Measurements from ENCODE around the gene CDC42BPB. TPM values are rescaled to one million over a fixed set of nuclear protein-coding genes. Genes with fewer than 3 reads are reported as not detected.

The CDC42BPB gene
- total and polyA plus RNA-seq, 2 of the 13 experiments (the other 11 are each of a cell fraction or from before 2014, with no cell fraction given), result 19.7 to 32.3 TPM

- ChIA-PET CTCF (ENCODE audit: low intra/inter-chr PET ratio, low total read pairs) (no interaction called here), POLR2A (interaction anchor here (0.6 kb wide), 1 partner anchor 32 kb away, joined by 4 read pairs; no protein-coding TSS in a partner anchor)
- Histone ChIP-seq H3K27ac (ENCODE audit: extremely low read length, insufficient read depth, low read length) (no peak overlapping the region), H3K4me2 (ENCODE audit: low read depth, low read length) (no peak overlapping the region), H4K20me1 (ENCODE audit: insufficient read depth, low read length) (no peaks in the 10 kb centered on the region), H3K4me1 (ENCODE audit: insufficient read depth, low read length) (peaks cover 87% of the 10 kb centered on the region), H3K36me3 (replicated peaks in 1 of 2; ENCODE audit: control insufficient read depth in 1 of 2, insufficient read depth in 2 of 2, low read length in 2 of 2) (no peaks in the 10 kb centered on the region), H3K9me3 (ENCODE audit: low read length) (no peaks in the 10 kb centered on the region), H2AFZ (ENCODE audit: low read length) (no peak overlapping the region), H3K4me3 (replicated peaks in 1 of 3; ENCODE audit: insufficient read depth in 1 of 3, low read depth in 2 of 3, low read length in 3 of 3) (peak overlapping the region in 1 of 3 experiments; percentile 0; a peak in 1 of 6 replicates), H3K79me2 (ENCODE audit: insufficient read depth, low read length) (no peaks in the 10 kb centered on the region), H3K27me3 (ENCODE audit: control insufficient read depth in 1 of 2, insufficient read depth in 2 of 2, low read length in 2 of 2) (peaks cover 5 to 42% of the 10 kb centered on the region in 2 experiments; a peak in 4 of 5 replicates), H3K9ac (ENCODE audit: insufficient read depth, low read depth, low read length) (no peak overlapping the region)
- in situ Hi-C loops (cut with HindIII; ENCODE audit: extremely low pct_ligation_motif_present, low pct_unique_long_range_greater_than_20kb), result no loop called here
- FAIRE-seq, result no peak
- DNase-seq (ENCODE audit: low spot score), result no peak
- TF ChIP-seq TMF1 (CRISPR knock-in tag; IDR thresholded peaks at IDR 0.05; ENCODE audit: low read depth) (no peak), MED8 (CRISPR knock-in tag; IDR thresholded peaks at IDR 0.05; ENCODE audit: insufficient replicate concordance) (no peak)
- 34% methylated on average over 5 of the region's 8 CpGs for WGBS (ENCODE audit: low lambda C conversion rate)
- ATAC-seq, result no peak
- no TSS peak for BruUV-seq (replicated peaks)
- intact Hi-C loops (cut with micrococcal nuclease; ENCODE audit: unreplicated experiment), result no loop called here
Observed at GRCh38 chr14:103070263-103070885, 13.0 kb upstream of the CDC42BPB start.

GRCh38 chr14:103068351-103069073, 11.2 kb upstream of the CDC42BPB start:
- Histone ChIP-seq H2AFZ (ENCODE audit: low read length) (no peak overlapping the region), H3K4me1 (ENCODE audit: insufficient read depth, low read length) (peaks cover 68% of the 10 kb centered on the region), H3K36me3 (replicated peaks in 1 of 2; ENCODE audit: control insufficient read depth in 1 of 2, insufficient read depth in 2 of 2, low read length in 2 of 2) (no peaks in the 10 kb centered on the region), H3K9ac (ENCODE audit: insufficient read depth, low read depth, low read length) (0 out of 2 replicates have a peak overlapping the region, but pooled peaks have one; percentile 4), H3K27me3 (ENCODE audit: control insufficient read depth in 1 of 2, insufficient read depth in 2 of 2, low read length in 2 of 2) (peaks cover 3 to 33% of the 10 kb centered on the region in 2 experiments; a peak in 3 of 5 replicates), H3K4me3 (replicated peaks in 1 of 3; ENCODE audit: insufficient read depth in 1 of 3, low read depth in 2 of 3, low read length in 3 of 3) (peak overlapping the region in 1 of 3 experiments; percentile 55; a peak in 2 of 6 replicates), H3K79me2 (ENCODE audit: insufficient read depth, low read length) (no peaks in the 10 kb centered on the region), H3K4me2 (ENCODE audit: low read depth, low read length) (peak overlapping the region; percentile 74), H3K27ac (ENCODE audit: extremely low read length, insufficient read depth, low read length) (no peak overlapping the region), H3K9me3 (ENCODE audit: low read length) (no peaks in the 10 kb centered on the region), H4K20me1 (ENCODE audit: insufficient read depth, low read length) (no peaks in the 10 kb centered on the region)
- WGBS (ENCODE audit: low lambda C conversion rate), result 23% methylated on average over 17 of the region's 22 CpGs
- FAIRE-seq, result no peak
- in situ Hi-C loops (cut with HindIII; ENCODE audit: extremely low pct_ligation_motif_present, low pct_unique_long_range_greater_than_20kb) (no loop called here), intact Hi-C loops (cut with micrococcal nuclease; ENCODE audit: unreplicated experiment) (no loop called here)
- ATAC-seq, result no peak
- no TSS peak for BruUV-seq (replicated peaks)
- ChIA-PET POLR2A (no interaction called here), CTCF (ENCODE audit: low intra/inter-chr PET ratio, low total read pairs) (no interaction called here)
- no peak for DNase-seq (ENCODE audit: low spot score)
- TF ChIP-seq KDM5B (CRISPR knock-in tag; IDR thresholded peaks at IDR 0.05; ENCODE audit: borderline replicate concordance) (0 out of 2 replicates have a peak, but pooled peaks have one; percentile 20), HNRNPL (IDR thresholded peaks at IDR 0.05; ENCODE audit: low read depth, low read length) (0 out of 2 replicates have a peak, but pooled peaks have one; percentile 44), BCL3 (CRISPR knock-in tag; IDR thresholded peaks at IDR 0.05) (no peak; the same call in 1 of the 2 replicates), NR0B2 (CRISPR knock-in tag; IDR thresholded peaks at IDR 0.05) (no peak)
- TF ChIP-seq, protein P1, sequence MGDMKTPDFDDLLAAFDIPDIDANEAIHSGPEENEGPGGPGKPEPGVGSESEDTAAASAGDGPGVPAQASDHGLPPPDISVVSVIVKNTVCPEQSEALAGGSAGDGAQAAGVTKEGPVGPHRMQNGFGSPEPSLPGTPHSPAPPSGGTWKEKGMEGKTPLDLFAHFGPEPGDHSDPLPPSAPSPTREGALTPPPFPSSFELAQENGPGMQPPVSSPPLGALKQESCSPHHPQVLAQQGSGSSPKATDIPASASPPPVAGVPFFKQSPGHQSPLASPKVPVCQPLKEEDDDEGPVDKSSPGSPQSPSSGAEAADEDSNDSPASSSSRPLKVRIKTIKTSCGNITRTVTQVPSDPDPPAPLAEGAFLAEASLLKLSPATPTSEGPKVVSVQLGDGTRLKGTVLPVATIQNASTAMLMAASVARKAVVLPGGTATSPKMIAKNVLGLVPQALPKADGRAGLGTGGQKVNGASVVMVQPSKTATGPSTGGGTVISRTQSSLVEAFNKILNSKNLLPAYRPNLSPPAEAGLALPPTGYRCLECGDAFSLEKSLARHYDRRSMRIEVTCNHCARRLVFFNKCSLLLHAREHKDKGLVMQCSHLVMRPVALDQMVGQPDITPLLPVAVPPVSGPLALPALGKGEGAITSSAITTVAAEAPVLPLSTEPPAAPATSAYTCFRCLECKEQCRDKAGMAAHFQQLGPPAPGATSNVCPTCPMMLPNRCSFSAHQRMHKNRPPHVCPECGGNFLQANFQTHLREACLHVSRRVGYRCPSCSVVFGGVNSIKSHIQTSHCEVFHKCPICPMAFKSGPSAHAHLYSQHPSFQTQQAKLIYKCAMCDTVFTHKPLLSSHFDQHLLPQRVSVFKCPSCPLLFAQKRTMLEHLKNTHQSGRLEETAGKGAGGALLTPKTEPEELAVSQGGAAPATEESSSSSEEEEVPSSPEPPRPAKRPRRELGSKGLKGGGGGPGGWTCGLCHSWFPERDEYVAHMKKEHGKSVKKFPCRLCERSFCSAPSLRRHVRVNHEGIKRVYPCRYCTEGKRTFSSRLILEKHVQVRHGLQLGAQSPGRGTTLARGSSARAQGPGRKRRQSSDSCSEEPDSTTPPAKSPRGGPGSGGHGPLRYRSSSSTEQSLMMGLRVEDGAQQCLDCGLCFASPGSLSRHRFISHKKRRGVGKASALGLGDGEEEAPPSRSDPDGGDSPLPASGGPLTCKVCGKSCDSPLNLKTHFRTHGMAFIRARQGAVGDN (CRISPR knock-in tag; IDR thresholded peaks at IDR 0.05), result peak; percentile 27; the same call in 1 of the 2 replicates
